ENCODE measurements around the gene ANKFY1.

- no peak for TF ChIP-seq EZH2phosphoT487 (IDR thresholded peaks at IDR 0.05; ENCODE audit: low read depth, severe bottlenecking, unreplicated experiment)
- TF ChIP-seq CTCF (IDR thresholded peaks at IDR 0.05; ENCODE audit: poor library complexity) = no peak
- no peak for TF ChIP-seq EZH2 (IDR thresholded peaks at IDR 0.05; ENCODE audit: borderline replicate concordance)
Measured at GRCh38 chr17:4160294-4160859, 103.4 kb downstream of the ANKFY1 start.

Data from hepatocyte (in vitro differentiated cells).